ENCODE results near the gene FZD1. TPM values are rescaled to one million over a fixed set of nuclear protein-coding genes. Genes with fewer than 3 reads are reported as not detected.

The FZD1 gene
- total and polyA plus RNA-seq, 2 experiments from 2014 or later: 11.2 to 14.9 TPM

- H3K4me1 ChIP-seq (ENCODE audit: low read depth): no peaks in the 10 kb centered on the region
- H3K4me3 ChIP-seq: no peak overlapping the region
- no peaks in the 10 kb centered on the region for H3K27me3 ChIP-seq
- no peak for DNase-seq (ENCODE audit: low read depth in 1 of 2, low spot score in 1 of 2)
- no peak for TF ChIP-seq CTCF (IDR thresholded peaks at IDR 0.05; ENCODE audit: low read depth, low read length)
- H3K9me3 ChIP-seq (ENCODE audit: low read depth): no peaks in the 10 kb centered on the region
- no peak overlapping the region for H3K27ac ChIP-seq
- no peaks in the 10 kb centered on the region for H3K36me3 ChIP-seq
These were observed 55.1 kb downstream of the FZD1 start for GRCh38 chr7:91319351-91319750.

GRCh38 chr7:91320366-91321078, 56.3 kb downstream of the FZD1 start:
- no peaks in the 10 kb centered on the region for H3K4me1 ChIP-seq (ENCODE audit: low read depth)
- H3K4me3 ChIP-seq: no peak overlapping the region
- no peaks in the 10 kb centered on the region for H3K9me3 ChIP-seq (ENCODE audit: low read depth)
- H3K27ac ChIP-seq: no peak overlapping the region
- TF ChIP-seq CTCF (IDR thresholded peaks at IDR 0.05; ENCODE audit: low read depth, low read length): no peak
- no peaks in the 10 kb centered on the region for H3K27me3 ChIP-seq
- no peak for DNase-seq (ENCODE audit: low read depth in 1 of 2, low spot score in 1 of 2)
- no peaks in the 10 kb centered on the region for H3K36me3 ChIP-seq
